NCI-H2107 (cell line): ENCODE data around the gene XPOT.
A peak's percentile ranks its signal among the peaks of the same experiment; 100 is the strongest.
"Not testable (repeated sequence)": the region's sequence is repeated elsewhere in the genome, so short reads cannot be mapped to it uniquely, and the experiment has no call there.

Experiments
- DNase-seq: peaks from one replicate; lab custom pipeline; 2025; lab: John Stamatoyannopoulos, UW

Gene XPOT, protein sequence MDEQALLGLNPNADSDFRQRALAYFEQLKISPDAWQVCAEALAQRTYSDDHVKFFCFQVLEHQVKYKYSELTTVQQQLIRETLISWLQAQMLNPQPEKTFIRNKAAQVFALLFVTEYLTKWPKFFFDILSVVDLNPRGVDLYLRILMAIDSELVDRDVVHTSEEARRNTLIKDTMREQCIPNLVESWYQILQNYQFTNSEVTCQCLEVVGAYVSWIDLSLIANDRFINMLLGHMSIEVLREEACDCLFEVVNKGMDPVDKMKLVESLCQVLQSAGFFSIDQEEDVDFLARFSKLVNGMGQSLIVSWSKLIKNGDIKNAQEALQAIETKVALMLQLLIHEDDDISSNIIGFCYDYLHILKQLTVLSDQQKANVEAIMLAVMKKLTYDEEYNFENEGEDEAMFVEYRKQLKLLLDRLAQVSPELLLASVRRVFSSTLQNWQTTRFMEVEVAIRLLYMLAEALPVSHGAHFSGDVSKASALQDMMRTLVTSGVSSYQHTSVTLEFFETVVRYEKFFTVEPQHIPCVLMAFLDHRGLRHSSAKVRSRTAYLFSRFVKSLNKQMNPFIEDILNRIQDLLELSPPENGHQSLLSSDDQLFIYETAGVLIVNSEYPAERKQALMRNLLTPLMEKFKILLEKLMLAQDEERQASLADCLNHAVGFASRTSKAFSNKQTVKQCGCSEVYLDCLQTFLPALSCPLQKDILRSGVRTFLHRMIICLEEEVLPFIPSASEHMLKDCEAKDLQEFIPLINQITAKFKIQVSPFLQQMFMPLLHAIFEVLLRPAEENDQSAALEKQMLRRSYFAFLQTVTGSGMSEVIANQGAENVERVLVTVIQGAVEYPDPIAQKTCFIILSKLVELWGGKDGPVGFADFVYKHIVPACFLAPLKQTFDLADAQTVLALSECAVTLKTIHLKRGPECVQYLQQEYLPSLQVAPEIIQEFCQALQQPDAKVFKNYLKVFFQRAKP

DNA sequence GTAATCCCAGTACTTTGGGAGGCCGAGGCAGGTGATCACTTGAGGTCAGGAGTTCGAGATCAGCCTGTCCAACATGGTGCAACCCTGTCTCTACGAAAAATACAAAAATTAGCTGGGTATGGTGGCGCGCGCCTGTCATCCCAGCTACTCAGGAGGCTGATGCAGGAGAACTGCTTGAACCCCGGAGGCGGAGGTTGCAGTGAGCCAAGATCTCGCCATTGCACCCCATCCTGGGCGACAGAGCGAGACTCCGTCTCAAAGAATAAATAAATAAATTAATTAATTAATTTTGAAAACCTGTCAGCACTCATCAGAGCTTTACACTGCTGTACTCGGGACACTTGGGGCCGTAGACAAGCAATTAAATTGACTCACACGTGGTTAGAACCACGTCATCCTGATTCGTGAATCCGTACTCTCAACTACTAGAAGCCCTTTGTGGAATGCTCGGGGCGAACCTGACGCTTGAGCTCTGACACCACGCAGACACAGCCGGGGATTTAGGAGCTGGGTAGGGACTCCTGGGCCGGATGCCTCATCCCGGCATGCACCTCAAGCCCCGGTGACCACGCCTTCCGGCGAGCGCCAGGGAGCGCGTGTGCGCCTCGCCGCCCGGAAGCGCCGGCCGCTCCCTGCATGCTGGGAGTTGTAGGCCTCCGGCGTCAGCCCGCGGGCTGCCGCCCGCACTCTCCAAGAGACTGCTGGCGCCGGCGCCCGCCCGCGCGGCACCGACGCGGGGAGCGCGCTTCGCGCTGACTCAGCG is at the start of gene XPOT:
Gene XPOT (plus strand): TSS at position 686 of the 763 bp plus-strand sequence. CDS start 5,644 bp downstream, outside the sequence.
- DNase-seq, result peak; percentile 95

DNA sequence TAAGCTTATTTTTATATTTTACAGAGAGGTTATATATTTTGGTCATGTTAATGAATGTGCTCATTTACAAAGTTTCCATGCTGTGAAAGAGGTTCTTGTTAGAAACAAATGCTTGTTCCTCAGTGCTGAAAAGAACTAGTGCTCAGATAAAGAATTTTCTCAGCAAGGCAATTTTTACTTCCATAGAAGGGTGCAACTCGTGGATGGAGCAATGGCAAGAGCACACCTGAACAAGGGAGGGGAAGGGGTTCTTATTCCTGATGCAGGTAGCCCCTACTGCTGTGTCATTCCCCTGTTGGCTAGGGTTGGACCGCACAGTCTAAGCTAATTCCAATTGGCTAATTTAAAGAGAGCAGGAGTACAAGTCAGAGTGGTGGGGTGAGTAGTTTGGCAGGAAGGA is 48.0 kb upstream of the XPOT start:
- DNase-seq, result not testable (repeated sequence)

DNA sequence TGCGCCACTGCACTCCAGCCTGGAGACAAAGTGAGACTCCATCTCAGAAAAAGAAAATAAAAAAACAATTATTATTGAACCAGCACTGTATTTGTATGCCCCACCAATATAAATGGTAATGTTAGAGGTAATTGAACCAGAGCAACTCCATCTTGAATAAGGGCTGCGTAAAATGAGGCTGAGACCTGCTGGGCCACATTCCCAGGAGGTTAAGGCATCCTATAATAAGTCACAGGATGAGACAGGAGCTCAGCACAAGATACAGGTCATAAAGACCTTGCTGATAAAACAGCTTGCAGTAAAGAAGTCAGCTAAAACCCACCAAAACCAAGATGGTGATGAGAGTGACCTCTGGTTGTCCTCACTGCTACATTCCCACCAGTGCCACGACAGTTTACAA is 43.0 kb upstream of the XPOT start:
- not testable (repeated sequence) for DNase-seq

DNA sequence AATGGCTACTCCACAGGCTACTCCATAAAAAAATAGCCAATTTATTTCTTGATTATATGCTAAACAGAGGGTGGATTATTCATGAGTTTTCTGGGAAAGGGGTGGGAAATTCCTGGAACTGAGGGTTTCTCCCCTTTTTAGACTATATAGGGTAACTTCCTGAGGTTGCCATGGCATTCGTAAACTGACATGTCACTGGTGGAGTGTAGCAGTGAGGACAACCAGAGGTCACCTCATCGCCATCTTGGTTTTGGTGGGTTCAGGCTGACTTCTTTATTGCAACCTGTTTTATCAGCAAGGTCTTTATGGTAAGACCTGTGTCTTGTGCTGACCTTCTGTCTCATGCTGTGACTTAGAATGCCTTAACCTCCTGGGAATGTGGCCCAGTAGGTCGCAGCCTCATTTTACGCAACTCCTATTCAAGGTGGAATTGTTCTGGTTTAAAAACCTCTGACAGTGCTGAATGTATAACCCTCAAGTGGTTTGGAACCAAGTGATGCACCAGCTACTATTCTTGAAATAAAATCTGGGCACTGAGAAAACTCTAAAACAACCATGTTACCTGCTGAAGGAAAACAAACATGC is 41.4 kb upstream of the XPOT start:
- no peak for DNase-seq

DNA sequence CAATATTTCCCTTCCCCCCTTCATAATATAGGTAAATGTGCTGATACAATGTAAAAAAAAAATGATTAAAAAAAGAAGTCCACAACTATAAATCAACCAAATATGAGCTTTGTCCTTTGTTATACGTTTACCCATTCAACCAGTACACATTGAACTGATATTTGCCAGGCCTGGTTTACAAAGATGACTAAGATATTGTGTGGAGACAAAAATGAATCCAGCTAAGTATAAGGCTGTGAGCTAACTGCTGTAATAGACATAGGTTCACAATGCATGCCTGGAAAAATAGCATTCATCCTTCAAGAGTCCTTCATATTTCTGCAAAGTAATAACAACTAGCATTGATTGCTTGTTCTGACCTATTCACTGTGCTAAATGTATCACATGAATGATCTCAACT is 20.5 kb upstream of the XPOT start:
- no peak for DNase-seq

DNA sequence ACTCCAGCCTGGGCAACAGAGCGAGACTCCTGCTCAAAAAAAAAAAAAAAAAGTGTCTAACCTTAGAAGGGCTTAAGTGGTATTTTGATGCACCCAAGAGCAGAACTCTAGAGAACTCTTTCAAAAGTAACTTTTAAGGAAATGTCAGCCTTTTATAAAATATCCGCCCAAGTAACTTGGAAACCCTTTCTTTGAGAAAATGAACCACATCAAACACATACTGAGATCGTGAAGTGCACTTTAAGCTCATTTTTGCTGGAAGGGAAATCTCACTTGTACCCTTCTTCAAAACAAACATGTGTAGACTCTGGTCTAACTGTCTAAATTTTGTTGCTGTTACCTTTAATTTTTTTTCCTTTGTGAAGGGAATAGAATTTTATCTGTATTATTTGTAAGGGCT is 19.2 kb upstream of the XPOT start:
- DNase-seq, result no peak

DNA sequence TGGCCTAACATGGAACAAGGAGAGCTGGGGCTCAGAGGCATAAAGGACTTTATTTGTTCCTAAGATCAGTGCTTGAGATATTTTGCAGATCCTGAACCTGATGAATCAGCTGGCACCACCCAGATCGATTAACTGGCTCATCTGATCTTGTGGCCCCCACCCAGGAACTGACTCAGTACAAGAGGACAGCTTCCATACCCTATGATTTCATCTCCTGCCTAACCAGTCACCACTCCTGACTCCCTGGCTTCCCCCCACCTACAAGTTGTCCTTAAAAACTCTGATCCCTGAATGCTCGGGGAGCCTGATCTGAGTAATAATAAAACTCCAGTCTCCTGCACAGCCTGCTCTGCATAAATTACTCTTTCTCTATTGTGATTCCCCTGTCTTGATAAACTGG is 18.7 kb upstream of the XPOT start:
- no peak for DNase-seq

DNA sequence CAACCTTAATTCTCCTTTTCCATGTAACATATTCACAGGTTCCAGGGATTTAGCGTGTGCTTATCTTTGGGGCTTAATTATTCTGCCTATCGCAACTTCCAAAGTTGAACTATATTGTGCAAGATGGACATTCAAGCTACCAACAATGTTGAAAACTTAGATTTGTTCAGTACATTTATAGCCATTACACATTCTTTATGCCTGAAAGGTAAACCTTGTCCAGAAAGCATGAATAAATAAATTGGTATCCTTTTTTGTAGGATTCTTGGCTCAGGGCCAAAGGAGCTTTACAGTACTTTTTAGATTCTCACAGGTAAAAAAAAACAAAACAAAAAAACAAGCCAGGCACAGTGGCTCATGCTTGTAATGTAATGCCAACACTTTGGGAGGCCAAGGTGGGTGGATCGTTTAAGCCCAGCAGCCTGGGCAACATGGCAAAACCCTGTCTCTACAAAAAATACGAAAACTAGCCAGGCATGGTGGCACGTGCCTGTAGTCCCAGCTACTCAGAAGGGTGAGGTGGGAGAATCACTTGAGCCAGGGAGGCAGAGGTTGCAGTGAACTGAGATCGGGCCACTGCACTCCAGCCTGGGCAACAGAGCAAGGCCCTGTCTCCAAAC is 16.9 kb upstream of the XPOT start:
- peak; percentile 44 for DNase-seq

DNA sequence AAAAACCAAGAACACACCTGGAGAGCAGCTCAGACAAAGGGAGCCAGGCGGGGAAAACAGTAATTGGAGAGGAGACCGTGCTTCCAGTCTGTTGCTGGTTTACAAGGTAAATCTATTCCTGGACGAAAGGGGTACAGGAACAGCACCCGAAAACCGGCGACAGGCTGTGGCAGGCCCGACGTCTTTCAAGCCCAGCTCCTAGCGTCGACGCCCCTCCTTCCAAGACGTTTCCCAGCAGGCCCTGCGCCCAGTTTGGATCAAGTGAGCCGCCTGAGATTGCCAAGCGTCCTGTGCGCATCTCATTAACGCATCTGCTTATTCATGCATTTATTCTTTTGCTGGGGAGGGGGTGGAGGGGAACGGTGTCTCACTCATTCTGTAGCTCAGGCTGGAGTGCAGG is 15.0 kb upstream of the XPOT start:
- DNase-seq, result peak; percentile 94

DNA sequence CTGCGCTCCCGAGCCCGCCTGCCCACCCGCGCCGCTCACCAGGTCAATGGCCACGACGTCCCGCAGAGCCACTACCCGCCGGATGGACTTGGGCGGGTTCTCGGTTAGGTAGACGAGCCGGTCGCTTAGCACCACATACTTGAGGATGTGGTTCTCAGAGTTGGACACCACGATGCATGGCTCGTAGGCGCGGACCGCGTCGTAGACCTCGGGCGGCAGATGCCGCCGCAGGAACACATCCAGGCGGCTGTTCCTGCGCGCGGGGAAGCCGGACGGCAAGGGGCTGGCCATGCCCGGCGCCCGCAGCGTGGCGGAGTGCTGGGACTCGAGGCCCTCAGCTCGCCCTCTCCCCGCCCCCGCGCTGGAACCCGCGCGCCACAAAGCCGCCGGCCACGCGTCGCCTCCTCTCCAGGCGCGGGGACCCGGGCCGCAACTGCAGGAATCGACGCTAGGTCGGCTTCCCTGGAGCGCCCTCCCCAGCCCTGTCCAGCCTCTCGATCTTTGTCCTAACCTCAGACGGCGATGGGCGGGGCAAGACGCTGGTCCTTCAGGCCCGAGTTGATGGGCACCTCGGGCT is 13.8 kb upstream of the XPOT start, which contains the start of gene C12orf56:
Gene C12orf56 (minus strand): TSS at position 484 of the 577 bp plus-strand sequence. CDS start 193 bp downstream, at position 291.
- no peak for DNase-seq

DNA sequence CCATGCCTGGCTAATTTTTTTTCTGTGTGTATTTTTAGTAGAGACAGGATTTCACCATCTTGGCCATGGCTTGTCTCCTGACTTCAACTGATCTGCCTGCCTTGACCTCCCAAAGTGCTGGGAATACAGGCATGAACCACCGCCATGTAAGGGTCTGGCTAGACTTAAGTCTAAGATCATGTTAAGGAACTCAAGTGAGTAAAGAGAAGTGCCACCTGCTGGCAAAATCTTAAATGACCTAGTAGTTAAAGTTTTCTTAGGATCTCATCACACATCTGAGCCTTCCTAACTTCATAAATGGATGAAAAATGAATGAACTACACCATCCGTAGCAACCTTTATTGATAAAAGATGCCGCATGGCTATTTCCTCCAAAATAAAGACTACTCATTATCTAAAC is 12.0 kb upstream of the XPOT start:
- no peak for DNase-seq

DNA sequence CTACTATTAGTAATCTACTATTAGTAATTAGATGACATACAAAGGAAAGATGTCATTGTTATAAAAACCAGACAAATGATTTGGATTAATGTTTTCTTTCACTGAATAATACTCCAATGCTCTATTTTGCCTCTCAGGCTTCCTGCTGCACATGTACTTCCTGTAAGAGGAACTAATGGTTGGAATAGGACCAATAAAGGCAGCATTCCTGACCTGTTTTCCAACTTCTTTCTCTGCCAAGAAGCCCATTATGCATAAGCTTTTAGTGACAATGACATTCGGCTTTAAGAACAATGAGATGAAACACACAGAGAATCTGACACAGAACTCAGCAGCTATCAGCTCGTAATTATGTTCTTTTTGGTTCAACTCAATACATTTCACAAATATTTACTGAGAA is 8.5 kb upstream of the XPOT start:
- no peak for DNase-seq

DNA sequence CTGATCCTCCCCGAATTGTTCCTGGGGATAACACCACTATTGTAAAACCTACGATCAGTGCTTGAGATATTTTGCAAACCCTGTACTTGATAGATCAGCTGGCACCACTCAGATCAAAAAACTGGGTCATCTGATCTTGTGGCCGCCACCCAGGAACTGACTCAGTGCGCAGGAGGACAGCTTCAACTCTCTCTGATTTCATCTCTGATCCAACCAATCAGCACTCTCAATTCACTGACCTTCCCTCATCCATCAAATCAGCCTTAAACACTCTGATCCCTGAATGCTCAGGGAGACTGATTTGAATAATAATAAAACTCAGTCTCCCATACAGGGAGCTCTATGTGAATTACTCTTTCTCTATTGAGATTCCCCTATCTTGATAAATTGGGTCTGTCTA is 4.2 kb upstream of the XPOT start:
- DNase-seq, result peak; percentile 65

DNA sequence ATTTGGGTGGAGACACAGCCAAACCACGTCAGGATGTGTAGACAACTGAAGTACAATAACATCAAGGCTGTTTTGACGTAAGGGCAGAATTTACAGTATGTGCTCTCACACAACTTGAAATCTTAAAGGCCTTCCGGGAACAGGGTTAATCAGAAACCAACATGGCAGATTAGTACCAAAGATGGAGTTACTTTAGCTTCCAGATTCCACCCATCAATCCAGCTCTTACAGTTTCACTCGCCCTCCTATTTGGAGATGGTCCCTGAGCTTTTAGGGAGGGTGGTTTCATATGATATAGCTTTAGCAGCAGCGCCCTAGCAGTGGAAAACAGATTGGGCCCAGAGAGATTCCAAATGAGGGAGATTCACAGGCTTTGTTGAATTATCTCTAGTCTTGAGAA is 2.0 kb upstream of the XPOT start:
- DNase-seq, result no peak

DNA sequence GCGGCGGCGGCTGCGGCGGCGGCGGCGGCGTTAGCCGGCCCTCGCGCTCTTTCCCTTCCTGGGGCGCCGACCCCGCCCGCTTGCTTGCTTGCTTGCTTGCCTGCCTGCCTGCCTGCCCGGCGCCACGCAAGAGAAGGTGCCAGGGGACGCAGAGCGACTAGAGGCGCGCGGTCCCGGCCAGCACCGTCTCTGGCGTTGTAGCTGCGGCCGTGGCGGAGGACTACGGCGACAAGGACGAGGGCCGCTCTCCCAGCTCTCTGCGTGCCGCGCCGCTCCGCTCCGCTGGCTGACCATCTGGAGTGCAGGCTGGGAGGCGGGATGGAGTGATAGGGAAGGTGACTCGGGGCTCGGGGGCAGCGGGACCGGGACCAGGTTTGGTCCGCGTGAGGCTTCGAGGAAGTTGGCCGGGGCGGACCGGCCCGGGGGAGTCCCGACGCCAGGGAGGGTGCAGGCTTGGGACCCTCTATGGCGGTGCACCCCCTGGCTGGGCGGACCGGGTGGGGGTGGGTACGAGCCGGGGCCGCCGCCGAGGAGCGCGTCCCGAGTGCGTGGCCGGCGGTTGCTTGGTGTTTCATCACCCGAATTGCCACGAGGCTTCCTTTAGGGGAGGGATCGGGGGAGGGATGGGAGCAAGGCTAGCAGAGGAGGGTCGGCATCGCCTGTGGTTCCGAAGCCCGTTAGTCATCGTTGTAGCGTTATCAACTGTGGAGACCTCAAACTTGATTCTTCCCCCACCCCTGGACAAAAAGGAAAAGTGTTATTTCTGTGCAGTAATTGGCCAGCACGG is 471 bp downstream of the XPOT start:
- peak; percentile 64 for DNase-seq

DNA sequence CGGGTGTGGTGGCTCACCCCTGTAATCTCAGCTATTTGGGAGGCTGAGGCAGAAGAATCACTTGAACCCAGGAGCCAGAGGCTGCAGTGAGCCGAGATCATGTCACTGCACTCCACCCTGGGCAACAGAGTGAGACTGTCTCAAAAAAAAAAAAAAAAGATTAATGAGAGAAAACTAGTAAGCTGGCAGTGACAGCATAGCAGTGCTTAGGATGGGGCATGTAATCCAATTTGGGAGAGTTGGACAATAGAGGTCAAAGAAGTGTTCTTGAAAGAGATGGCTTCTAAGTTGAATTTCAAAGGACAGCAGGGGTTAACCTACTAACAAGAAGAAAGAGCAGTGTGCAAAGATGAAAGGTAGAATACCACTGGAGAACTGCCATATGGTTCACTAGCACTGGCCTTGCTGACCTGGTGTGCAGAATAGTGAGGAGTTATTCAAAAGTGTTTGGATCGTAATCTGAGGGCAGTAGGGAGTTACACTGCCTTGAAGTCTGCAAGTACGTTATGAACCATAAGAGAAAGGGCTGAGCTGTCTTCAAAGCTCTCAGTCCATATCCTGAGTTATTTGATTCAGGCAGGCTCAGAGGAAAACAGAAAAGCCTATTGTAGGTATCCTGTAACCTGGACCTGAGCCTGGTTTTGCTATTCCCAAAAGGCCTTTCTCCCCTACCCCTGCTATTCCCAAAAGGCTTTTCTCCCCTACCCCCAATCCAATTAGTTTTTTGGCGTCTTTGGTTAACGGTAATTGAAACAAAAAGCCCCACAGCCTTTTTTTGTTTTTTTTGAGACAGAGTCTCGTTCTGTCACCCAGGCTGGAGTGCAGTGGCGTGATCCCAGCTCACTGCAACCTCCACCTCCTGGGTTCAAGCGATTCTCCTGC is 3.4 kb downstream of the XPOT start:
- DNase-seq, result no peak

DNA sequence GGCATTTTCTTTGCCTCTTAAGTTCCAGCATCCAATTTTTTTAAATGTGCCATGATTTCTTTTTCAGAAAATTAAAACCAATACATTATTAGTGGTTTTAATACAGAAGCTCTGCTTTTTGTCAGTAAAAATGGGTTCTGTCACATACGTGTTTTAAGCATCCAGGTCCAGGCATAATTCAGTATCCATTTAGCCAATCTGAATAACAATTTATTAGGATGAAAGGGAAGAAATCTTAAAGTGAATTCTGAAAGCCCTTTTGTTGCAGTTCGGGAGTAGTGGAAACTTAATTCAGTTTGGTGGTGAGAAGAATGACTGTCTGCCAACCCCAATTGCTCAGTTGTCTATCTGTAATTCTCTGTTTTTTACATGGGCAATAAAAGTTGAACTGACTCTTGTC is 7.2 kb downstream of the XPOT start:
- no peak for DNase-seq

DNA sequence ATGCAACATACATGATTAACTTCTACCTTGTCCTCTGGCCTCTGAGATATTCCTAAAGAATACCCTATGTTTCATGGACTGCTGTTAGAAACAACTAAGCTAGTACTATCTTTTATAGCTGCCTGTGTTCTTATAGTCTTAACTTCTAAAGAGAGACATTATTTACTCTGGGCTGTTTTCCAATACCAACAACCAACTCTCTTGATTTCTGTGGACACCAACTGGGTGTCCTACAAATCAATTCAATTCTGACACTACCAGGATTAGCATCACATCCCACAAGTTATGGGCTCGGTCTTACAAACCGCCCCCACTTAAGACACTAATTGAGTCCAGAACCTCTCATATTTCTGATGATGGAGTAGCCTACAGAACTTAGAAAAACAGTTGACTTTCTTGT is 8.3 kb downstream of the XPOT start:
- DNase-seq, result no peak

DNA sequence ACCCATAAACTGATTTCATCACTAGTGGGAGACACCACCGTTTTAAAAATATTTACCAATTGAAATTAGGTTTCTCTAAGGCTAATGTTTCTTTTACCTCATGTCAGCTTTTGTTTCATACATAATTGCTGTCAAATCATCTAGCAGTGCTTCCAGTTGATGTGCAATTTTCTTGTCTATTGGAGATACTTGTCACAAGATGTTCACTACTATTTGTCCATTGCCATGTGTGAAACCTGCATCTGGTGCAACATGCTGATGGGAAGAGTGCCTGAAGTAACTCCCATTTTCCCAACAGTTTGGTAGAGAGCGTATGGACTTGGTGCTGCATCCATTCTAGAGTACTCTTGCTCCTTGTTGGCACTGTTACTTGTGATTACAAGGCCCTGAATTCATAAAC is 9.7 kb downstream of the XPOT start:
- DNase-seq, result no peak
